Mammary epithelial cell (primary cell): ENCODE data around the gene IQGAP2.

Source experiments
- EZH2 ChIP-seq: IDR thresholded peaks from 2 replicates; pipeline ENCODE4 v1.6.1; 2012; ENCODE audit warnings: low read length, inconsistent platforms, borderline replicate concordance
- TF ChIP-seq, protein P1 (sequence below), 2 donors: IDR thresholded peaks in 1 of 2; conservative IDR thresholded peaks in 1 of 2; 2 replicates each; pipeline ENCODE4 v1.5.1; 2011 to 2012; ENCODE audit warnings: inconsistent platforms in 2 of 2, low read length in 2 of 2, mild to moderate bottlenecking in 2 of 2, control low read depth in 1 of 2, low read depth in 1 of 2; ENCODE audit not compliant: insufficient read depth in 1 of 2; ENCODE audit errors: extremely low read depth in 1 of 2

DNA sequence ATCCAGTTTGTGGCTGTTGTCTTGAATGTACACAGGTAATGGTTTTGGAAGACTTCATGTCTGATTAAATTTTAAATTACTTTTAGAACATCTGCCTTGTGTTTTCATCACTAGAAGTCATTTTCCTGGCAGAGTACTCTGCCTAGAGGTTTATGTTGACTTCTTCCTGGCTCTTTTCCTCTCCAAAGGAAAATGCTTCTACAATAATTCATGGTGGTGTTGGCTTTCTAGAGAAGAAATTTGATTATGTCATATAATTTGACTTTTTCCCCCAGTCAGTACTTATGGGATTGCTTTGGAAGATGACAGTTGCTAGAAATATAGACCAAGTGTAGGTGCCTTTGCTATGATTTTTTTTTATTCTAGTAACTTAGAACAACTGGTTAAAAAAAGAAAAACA, 173.4 kb downstream of the IQGAP2 start:
- TF ChIP-seq, protein P1, sequence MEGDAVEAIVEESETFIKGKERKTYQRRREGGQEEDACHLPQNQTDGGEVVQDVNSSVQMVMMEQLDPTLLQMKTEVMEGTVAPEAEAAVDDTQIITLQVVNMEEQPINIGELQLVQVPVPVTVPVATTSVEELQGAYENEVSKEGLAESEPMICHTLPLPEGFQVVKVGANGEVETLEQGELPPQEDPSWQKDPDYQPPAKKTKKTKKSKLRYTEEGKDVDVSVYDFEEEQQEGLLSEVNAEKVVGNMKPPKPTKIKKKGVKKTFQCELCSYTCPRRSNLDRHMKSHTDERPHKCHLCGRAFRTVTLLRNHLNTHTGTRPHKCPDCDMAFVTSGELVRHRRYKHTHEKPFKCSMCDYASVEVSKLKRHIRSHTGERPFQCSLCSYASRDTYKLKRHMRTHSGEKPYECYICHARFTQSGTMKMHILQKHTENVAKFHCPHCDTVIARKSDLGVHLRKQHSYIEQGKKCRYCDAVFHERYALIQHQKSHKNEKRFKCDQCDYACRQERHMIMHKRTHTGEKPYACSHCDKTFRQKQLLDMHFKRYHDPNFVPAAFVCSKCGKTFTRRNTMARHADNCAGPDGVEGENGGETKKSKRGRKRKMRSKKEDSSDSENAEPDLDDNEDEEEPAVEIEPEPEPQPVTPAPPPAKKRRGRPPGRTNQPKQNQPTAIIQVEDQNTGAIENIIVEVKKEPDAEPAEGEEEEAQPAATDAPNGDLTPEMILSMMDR (conservative IDR thresholded peaks at IDR 0.05 in 1 of 2, IDR thresholded peaks at IDR 0.05 in 1 of 2; ENCODE audit: extremely low read depth in 1 of 2, insufficient read depth in 1 of 2, low read depth in 1 of 2, low read length in 2 of 2) = no peak
- no peak for TF ChIP-seq EZH2
